WERI-Rb-1 (cell line): ENCODE measurements around the gene FARS2.
A peak's percentile ranks its signal among the peaks of the same experiment; 100 is the strongest.

Experiments
- DNase-seq: peaks from one replicate; pipeline ENCODE4 v3.0.0-alpha.2; 2020
- H3K27ac ChIP-seq: fragments of 250-450 bp; sonication (Bioruptor Pico); 2 replicates; pipeline ENCODE4 v1.5.1; 2020; ENCODE audit warnings: mild to moderate bottlenecking, moderate library complexity
- H3K27me3 ChIP-seq: fragments of 250-450 bp; sonication (Bioruptor Pico); 2 replicates; pipeline ENCODE4 v1.5.1; 2021; ENCODE audit warnings: mild to moderate bottlenecking, low read depth, moderate library complexity; ENCODE audit not compliant: insufficient read depth, severe bottlenecking
- H3K36me3 ChIP-seq: fragments of 250-450 bp; sonication (Bioruptor Pico); 2 replicates; pipeline ENCODE4 v1.5.1; 2020; ENCODE audit warnings: mild to moderate bottlenecking, moderate library complexity
- H3K4me3 ChIP-seq: 2 replicates; pipeline ENCODE4 v1.5.1; 2011; ENCODE audit warnings: low read depth, mild to moderate bottlenecking, control low read depth, low read length
- H3K9me3 ChIP-seq: fragments of 250-450 bp; sonication (Bioruptor Pico); 2 replicates; pipeline ENCODE4 v1.5.1; 2021; ENCODE audit warnings: mild to moderate bottlenecking, moderate library complexity; ENCODE audit not compliant: severe bottlenecking
- CTCF ChIP-seq: IDR thresholded peaks from 2 replicates; pipeline ENCODE4 v1.5.1; 2011; ENCODE audit warnings: low read depth, mild to moderate bottlenecking, control low read depth, inconsistent platforms, low read length

Gene FARS2

GRCh38 chr6:5351552-5352210, 90.4 kb downstream of the FARS2 start:
- Histone ChIP-seq H3K27me3 (no peaks in the 10 kb centered on the region), H3K9me3 (no peaks in the 10 kb centered on the region), H3K27ac (no peak overlapping the region), H3K4me3 (no peak overlapping the region), H3K36me3 (no peaks in the 10 kb centered on the region)
- TF ChIP-seq CTCF: no peak
- DNase-seq: no peak

- Histone ChIP-seq H3K4me3 (no peak overlapping the region), H3K27me3 (no peaks in the 10 kb centered on the region), H3K27ac (0 out of 2 replicates have a peak overlapping the region, but pooled peaks have one; percentile 1), H3K9me3 (no peaks in the 10 kb centered on the region), H3K36me3 (no peaks in the 10 kb centered on the region)
- no peak for TF ChIP-seq CTCF
- DNase-seq: peak; percentile 24
Observed at GRCh38 chr6:5353971-5354370, 92.7 kb downstream of the FARS2 start.

- Histone ChIP-seq H3K9me3 (no peaks in the 10 kb centered on the region), H3K36me3 (no peaks in the 10 kb centered on the region)
Observed at GRCh38 chr6:5357486-5357885, 96.2 kb downstream of the FARS2 start.

GRCh38 chr6:5359417-5359816, 98.1 kb downstream of the FARS2 start:
- Histone ChIP-seq H3K4me3 (no peak overlapping the region), H3K36me3 (no peaks in the 10 kb centered on the region), H3K9me3 (no peaks in the 10 kb centered on the region), H3K27me3 (no peaks in the 10 kb centered on the region), H3K27ac (no peak overlapping the region)
- no peak for DNase-seq
- TF ChIP-seq CTCF: no peak

More at GRCh38 chr6:5357486-5357885, 96.2 kb downstream of the FARS2 start:
- Histone ChIP-seq H3K4me3 (no peak overlapping the region), H3K27me3 (no peaks in the 10 kb centered on the region), H3K27ac (no peak overlapping the region)
- no peak for TF ChIP-seq CTCF
- no peak for DNase-seq

GRCh38 chr6:5361396-5361795, 100.1 kb downstream of the FARS2 start:
- TF ChIP-seq CTCF: no peak
- Histone ChIP-seq H3K36me3 (no peaks in the 10 kb centered on the region), H3K27me3 (no peaks in the 10 kb centered on the region), H3K27ac (no peak overlapping the region), H3K4me3 (no peak overlapping the region), H3K9me3 (no peaks in the 10 kb centered on the region)
- DNase-seq: no peak
